NT2/D1 (cell line): ENCODE data around the gene ANKRD61.

Source experiments
- SUZ12 ChIP-seq: IDR thresholded peaks from 2 replicates; pipeline ENCODE4 v1.6.1; 2011; ENCODE audit not compliant: insufficient read length, insufficient read depth; ENCODE audit errors: extremely low read depth
- YY1 ChIP-seq: IDR thresholded peaks from 2 replicates; pipeline ENCODE4 v1.6.1; 2011; ENCODE audit not compliant: insufficient read length, insufficient read depth
- ZNF274 ChIP-seq: IDR thresholded peaks from 2 replicates; pipeline ENCODE4 v1.6.1; 2011; ENCODE audit warnings: mild to moderate bottlenecking, low read depth, low read length

GRCh38 chr7:6035165-6035564, 4.0 kb downstream of the ANKRD61 start:
- TF ChIP-seq ZNF274 (no peak), SUZ12 (no peak), YY1 (no peak)
